CD4-positive, alpha-beta T cell treated with Interferon gamma for 1 hour (primary cell): ENCODE measurements around the gene TRPV6.

Experiments used
- DNase-seq: peaks from one replicate; pipeline ENCODE4 v3.0.0-alpha.2; 2020

Gene TRPV6

GRCh38 chr7:142885311-142886230, at the start of gene TRPV6:
TSS of gene TRPV6 (minus strand) at chr7:142885745.
- DNase-seq: no peak

- DNase-seq: no peak
Measured at GRCh38 chr7:142934056-142934455, 48.5 kb upstream of the TRPV6 start.

GRCh38 chr7:142933624-142934023, 48.1 kb upstream of the TRPV6 start, which contains the start of gene TRPV5:
TSS of gene TRPV5 (minus strand) at chr7:142933746. CDS start at chr7:142933459, 287 bp downstream.
- no peak for DNase-seq

GRCh38 chr7:142933092-142933475, 47.5 kb upstream of the TRPV6 start:
- DNase-seq: no peak

GRCh38 chr7:142932386-142933091, 47.0 kb upstream of the TRPV6 start:
- no peak for DNase-seq

GRCh38 chr7:142930126-142930730, 44.7 kb upstream of the TRPV6 start:
- DNase-seq: no peak

GRCh38 chr7:142927949-142928348, 42.4 kb upstream of the TRPV6 start:
- DNase-seq: no peak

GRCh38 chr7:142927085-142927745, 41.7 kb upstream of the TRPV6 start:
- peak; percentile 4 for DNase-seq

- no peak for DNase-seq
Measured at GRCh38 chr7:142925413-142925812, 39.9 kb upstream of the TRPV6 start.

- DNase-seq: no peak
Measured at GRCh38 chr7:142923391-142923790, 37.8 kb upstream of the TRPV6 start.

- no peak for DNase-seq
Measured at GRCh38 chr7:142919656-142920055, 34.1 kb upstream of the TRPV6 start.

GRCh38 chr7:142918901-142919300, 33.4 kb upstream of the TRPV6 start:
- DNase-seq: no peak

- no peak for DNase-seq
Measured at GRCh38 chr7:142917447-142917846, 31.9 kb upstream of the TRPV6 start.

GRCh38 chr7:142916508-142916907, 31.0 kb upstream of the TRPV6 start:
- DNase-seq: no peak

- no peak for DNase-seq
Measured at GRCh38 chr7:142915315-142915714, 29.8 kb upstream of the TRPV6 start.

GRCh38 chr7:142914121-142914520, 28.6 kb upstream of the TRPV6 start:
- DNase-seq: no peak

- DNase-seq: no peak
Measured at GRCh38 chr7:142913566-142913965, 28.0 kb upstream of the TRPV6 start.

GRCh38 chr7:142913051-142913450, 27.5 kb upstream of the TRPV6 start:
- DNase-seq: no peak

- DNase-seq: no peak
Measured at GRCh38 chr7:142910481-142910880, 24.9 kb upstream of the TRPV6 start.

GRCh38 chr7:142910031-142910433, 24.5 kb upstream of the TRPV6 start:
- DNase-seq: no peak

GRCh38 chr7:142908921-142909890, 23.7 kb upstream of the TRPV6 start:
- DNase-seq: no peak

- no peak for DNase-seq
Measured at GRCh38 chr7:142908290-142908689, 22.7 kb upstream of the TRPV6 start.
